ENCODE results near the gene FASTK.

DNA sequence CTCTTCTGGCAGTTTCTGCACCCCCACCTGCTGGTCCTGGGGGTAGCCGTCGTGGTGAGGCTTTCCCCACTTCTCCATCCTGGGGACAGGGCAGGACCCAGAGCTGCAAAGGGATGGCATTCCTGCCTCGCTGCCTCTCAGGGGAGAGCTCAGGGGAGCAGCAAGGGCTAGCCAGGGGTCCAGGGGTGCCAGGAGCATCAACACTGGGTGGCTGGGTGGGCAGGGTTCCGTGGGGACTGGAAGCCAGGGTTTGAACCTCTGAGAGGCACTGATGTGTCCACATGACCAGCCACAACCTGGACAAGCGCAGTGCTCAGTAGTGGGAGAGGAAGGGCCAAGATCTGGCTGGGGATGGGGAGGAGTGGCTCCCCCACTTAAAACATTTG is 46.8 kb downstream of the FASTK start:
- TF ChIP-seq, protein P1, sequence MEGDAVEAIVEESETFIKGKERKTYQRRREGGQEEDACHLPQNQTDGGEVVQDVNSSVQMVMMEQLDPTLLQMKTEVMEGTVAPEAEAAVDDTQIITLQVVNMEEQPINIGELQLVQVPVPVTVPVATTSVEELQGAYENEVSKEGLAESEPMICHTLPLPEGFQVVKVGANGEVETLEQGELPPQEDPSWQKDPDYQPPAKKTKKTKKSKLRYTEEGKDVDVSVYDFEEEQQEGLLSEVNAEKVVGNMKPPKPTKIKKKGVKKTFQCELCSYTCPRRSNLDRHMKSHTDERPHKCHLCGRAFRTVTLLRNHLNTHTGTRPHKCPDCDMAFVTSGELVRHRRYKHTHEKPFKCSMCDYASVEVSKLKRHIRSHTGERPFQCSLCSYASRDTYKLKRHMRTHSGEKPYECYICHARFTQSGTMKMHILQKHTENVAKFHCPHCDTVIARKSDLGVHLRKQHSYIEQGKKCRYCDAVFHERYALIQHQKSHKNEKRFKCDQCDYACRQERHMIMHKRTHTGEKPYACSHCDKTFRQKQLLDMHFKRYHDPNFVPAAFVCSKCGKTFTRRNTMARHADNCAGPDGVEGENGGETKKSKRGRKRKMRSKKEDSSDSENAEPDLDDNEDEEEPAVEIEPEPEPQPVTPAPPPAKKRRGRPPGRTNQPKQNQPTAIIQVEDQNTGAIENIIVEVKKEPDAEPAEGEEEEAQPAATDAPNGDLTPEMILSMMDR (IDR thresholded peaks at IDR 0.05; ENCODE audit: insufficient read depth, low read length, poor library complexity, severe bottlenecking), result no peak
- TF ChIP-seq EZH2phosphoT487 (conservative IDR thresholded peaks at IDR 0.05; ENCODE audit: low read length), result no peak

Data from SU-DHL-6 (cell line).